ENCODE results near the gene RARB.

RARB gene

DNA sequence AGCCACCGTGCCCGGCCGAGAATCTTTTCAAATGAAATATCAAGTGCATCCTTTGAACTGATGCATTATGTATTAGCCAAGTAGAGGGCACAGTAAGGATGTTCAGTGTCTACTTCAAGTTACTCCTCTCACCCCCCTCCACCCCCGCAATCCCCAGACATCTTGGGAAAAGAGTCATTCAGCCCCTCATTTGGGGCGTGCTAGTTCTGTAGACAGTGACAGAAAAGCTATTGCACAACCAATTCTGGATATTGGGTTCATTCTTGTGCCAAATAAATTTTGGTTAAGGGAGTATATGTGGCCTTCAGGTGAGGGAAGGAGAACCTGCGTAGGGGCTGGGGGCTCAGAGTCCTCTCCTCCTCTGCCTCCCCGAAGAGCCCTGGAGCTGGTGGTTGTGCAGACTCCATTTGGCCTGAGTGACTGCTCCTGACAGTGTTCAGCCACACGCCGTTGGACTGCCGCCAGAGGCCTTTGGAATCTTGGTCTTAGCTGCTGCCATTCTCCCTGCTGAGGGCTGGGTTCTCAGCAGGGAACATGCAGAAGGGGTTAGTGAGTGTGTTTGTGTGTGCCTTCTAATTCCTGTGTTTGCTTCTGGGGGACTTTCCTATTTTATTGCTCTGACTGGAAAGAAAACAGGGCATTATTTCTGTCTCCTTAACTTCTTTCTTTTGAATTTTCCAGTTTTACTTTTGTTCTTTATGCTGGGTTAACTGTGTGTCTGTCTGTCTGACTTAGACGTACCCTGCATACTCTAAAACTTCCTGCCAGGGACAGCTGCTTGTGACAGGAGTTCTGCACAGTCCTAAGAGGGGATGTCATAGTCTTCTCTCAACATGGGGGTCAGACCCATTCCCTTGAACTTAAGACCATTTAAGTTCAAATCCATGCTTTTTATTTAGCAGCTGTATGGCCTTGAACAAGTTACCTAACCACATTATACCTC, 21.0 kb downstream of the RARB start:
- no peak for DNase-seq

DNA sequence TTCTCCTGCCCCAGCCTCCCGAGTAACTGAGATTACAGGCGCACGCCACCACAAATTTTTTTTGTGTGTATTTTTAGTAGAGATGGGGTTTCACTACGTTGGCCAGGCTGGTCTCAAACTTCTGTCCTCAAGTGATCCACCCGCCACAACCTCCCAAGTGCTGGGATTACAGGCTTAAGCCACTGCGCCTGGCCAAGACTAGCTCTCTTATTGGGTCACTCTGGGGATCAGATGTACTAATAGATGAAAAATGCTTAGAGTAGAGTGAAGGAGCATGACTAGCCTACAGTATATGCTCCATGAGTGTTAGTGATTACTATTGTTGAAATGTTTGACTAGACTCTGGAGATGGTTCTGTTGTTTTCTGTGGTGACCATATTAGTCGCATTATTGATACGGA, 21.8 kb downstream of the RARB start:
- DNase-seq = no peak

DNA sequence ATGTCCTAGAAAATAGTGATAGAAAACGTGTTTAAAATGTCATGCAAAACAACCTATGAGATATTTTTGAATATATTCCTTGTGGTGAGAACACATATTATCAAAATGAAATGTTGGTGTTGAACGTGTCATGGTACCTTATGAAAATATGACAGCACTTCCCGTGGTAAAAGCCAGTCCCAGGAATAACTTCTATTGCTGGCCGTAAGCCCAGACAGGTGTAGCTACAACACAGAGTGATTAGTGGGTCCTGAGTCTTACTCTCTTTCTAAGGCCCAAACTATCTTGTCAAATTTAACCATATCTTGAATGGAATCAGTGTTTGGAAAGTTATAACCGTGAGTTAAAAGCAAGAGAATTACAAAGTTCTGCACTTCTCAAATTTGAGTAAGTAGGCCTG, 24.1 kb downstream of the RARB start:
- no peak for DNase-seq

DNA sequence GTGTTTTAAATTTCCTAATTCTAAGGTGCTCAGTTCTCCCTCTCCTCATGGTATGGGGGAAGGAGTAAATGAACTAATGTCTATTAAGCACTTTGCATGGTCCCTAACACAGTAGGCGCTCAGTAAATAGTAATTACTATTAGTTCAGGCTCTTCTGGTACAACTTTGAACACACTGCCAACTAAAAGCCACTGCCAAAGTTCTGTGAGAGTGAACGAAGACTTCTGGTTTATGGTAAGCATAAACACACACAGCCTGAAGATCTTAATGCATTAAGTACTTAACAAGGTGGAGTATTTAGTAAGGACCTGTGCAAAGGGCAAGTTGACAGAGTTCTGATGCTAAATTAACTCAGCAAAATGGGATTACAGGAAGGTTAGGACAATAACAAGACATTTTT, 24.7 kb downstream of the RARB start:
- DNase-seq = no peak

DNA sequence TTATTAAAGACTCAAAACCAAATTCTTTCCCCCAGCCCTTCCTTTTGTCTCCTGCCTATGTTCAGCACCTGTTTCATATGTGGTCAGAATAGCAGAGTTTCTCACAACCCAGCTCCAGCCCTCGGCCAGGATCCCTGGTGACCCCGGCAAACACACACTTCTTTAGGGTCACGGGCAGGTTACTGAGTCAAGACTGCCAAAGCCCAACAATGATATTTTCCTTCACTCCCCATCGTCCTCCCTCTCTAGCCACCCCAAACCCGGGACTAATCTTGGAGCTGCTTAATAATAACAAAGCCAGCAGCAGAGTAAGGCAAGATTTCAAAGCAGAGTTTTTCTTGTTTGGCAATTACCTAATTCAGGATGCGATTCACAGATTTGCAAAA, 25.5 kb downstream of the RARB start:
- no peak for DNase-seq

DNA sequence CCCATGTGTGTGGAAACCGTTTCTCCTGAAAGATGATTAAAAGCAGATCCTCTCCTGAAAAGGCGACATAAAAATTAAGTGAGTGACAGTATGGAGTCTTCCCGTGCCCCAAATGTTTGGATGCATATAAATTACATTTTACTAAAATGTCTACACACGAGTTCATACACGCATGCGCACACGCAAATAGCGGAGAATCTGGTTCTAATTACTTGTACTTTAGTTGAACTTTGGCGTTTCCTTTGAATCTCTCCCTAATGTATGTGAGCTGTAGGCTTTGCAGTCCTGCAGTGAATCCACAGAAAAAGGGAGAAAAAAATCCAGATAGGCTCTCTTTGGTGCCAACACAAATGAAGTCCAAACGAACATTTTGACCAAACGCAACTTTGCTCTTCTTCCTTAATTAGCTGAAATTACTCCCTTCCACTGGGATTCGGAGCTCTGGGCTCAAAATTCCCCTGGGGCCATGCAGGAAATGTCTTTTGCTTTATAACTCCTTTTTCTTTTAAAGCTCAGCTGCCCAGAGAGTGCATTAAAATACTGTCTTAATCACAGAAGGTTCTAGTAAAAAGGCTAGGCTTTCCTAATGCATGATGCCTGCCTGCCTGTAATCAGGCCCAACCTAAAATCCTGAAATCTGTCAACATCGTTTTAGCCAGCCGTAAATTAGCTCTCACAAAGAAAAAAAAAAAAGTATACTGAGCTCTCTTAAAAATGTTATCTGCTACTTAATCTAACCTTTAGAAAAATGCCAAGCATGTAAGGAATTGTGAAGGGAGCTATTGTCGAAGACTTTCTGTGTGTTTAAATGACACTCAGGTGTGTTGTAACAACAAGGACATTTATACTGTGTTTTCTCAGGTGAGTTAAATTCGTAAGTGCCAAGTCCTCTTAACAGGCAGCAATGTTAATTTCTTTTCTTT, 26.2 kb downstream of the RARB start:
- no peak for DNase-seq

DNA sequence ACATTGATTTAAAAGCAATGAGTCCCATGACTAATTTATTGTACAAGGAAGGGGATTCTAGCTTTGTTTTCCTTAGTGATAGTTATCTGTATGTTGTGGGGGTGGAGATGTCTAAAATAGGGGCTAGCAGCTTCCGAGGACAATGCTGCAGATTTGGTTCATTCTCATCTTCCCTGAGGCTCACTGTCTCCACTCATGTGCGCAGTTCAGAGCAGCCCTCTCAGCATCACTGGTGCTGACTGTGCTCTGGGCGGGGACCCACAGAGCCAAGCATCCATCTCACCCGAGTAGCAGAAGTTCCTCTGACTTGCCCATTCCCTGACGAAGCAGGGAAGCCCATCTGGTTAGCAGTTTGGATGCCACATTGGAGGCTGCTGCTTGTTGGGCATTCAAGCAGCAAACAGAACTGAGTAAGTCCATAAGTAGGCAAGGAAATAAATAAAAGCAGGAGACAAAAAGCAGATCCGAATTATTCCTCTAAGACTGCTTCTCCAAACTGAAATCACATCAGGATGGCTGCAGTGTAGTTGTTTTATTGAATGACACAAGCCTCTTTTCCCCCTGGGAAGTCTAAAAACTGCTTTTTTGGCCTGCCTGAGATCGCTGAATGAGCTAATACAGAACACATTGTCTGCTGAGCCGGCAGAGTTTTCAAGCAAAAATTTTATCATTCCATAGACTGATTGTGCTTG, 27.5 kb downstream of the RARB start:
- DNase-seq = no peak

DNA sequence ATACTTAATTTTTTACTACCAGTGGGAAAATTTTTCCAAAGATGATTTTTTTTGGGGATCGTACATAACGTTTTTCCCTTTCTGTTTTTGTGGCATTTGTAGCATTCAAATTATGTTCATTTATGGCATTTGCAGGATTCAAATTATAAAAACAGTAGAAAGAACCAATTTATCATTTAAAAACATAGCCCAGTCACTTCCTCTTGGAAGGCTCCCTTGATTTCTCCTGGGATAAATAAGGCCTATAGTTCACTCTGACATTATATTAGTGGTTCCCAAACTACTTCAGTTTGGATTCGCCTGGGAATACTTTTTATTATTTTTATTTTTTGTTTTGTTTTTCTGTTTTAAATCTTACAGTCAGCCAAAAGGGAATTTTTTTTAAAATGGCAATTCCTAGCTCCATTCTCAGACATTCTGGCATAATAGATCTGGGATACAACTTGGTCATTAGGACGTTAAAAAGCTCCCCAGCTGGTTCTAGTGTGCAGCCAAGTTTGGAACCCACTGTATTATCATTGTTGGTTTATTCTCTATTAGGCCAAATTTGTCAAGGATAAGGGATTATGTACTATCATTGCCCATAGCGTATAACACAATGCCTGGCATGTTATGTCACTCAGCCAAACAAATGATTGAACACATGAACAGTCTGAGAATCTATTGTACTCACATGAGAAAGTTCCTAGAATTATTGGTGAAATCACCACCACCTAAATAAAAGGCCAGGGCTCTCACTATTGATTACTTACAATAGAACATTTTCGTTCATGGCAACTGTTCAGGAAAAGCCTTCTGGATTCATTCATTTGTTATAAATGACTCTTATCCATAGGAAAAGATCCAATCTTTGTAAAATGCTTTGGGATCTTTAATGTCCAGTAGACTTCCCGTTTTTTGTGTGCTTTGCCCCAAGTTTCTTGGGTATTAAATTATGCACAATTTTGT, 28.9 kb downstream of the RARB start:
- no peak for DNase-seq

DNA sequence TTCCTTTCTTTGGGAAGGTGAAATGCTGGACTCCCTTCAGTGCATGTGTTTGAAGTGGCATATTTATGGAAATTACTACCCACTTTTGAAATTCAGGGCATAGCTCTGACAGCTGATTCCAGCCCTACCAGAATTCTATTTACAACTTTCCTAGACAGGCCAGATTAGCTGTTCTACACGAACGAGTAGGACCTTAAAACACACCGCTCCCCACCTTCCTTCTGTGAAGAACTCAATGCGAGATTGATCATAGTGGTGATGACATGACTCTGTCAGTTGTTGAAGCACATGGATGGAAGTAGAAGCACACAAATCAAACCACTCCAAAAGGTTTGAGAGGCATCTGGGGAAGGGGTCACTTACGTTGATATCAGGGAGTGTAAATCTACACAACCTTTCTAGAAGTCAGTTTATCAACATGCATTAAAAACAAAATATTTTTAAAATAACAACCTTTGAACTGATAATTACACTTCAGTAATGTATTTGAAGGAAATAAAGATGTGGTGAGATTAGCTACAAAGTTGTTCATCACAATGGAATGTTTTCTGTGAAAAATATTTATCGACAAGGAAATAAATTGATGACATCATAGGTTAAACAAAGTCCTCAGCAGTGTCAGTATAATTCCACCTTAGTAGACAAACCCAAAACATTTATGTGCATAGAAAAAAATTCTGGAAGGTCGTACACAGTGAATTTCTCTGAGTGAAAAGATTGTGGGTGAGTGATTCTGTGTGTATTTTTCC, 29.8 kb downstream of the RARB start:
- DNase-seq = no peak

DNA sequence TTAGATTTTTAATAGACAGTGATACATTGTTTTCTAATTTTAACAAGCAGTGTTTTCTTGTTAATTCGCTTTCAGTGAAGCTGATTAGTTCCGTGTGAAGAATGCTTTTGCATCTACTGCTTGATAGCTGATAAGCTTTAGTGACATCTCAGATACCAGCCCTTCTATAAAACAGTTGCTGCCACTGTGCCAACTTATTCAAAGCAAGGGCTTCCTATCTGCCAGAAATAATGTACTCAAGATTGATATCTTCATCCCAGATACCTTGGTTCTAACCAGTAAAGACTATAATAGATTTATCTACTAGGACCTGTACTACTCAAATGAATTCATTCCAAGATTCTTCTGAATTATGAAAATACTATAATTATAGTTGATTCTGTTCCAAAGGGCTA, 30.4 kb downstream of the RARB start:
- DNase-seq = no peak

DNA sequence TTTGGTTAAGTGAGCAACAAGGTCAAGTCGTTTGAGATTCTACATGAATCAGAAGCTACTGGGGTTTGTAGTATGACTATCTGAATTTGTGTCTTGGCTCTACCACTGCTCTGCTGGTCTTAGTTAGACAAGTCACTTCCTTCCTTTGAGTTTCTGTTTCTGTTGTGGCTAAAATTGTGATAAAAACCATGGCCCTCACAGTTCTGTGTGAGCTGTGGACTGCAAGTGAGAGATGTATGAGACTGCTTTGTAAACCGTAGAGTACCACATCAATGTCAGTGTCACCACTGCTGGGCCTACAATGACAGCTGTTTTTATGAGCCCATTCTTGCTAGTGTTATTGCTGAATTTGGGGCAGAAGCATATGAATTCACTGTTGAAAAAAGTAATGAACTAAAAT, 32.7 kb downstream of the RARB start:
- DNase-seq = no peak

DNA sequence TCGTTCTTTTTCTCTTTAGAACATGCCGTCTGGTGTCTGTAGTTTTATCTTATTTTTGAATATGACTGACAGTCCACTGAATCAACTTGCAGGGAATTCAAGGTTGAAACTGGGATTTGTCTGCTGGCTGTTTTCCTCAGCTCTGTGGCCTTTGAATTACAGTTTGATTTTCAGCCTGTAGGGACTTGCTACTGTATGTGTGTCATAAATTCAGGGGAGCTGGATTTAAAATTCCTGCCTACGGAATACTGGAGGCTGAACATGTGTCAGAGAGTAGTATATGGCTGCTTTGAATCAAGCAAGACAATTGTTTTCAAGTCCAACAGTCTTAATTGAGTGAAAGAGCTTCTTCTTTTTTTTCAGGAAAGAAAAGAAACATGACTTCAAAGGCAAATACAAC, 33.9 kb downstream of the RARB start:
- no peak for DNase-seq

DNA sequence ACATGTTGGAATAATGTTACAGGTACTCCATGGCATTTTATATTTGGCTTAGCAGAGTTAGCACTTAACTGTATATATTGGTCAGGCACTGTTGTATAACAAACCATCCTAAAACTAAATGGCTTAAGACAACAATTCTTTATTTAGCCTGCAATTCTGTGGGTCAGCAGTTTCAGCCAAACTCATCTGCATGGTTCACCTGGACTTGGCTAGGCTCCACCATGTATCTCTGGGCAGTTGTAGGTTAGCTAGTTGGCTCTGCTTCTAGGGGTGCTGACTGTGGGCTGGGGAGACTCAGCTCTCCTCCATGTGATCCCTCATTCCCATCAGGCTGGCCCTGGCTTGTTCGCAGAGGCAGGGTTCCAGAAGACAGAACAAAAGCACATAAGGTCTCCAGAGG, 34.4 kb downstream of the RARB start:
- no peak for DNase-seq

DNA sequence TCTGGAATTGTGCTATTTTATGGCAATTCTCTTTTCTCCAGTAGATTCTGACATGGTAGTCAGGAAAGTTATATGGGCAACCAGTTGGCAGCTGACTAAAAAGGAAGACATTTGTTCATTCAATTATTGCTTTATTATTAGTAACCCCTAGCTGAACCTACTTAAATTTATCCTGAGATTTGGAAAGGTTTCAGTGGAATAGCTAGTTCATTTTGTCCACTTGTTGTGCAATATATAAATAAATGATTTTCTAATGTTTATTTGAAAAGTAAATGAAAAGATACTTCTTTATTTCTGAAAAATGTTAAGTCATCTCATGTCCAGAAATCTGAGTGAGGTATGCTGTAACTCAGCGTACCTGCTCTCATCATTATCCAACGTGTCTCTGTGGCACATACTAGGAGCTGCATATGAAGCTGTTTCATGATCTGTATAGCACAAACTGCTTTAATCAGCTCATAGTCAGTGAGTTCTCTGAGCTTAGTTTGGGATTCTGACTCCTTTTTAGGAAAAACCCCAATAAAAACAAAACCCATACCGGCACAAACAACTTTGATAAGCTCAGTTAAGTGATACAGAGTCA, 35.9 kb downstream of the RARB start:
- DNase-seq = no peak

DNA sequence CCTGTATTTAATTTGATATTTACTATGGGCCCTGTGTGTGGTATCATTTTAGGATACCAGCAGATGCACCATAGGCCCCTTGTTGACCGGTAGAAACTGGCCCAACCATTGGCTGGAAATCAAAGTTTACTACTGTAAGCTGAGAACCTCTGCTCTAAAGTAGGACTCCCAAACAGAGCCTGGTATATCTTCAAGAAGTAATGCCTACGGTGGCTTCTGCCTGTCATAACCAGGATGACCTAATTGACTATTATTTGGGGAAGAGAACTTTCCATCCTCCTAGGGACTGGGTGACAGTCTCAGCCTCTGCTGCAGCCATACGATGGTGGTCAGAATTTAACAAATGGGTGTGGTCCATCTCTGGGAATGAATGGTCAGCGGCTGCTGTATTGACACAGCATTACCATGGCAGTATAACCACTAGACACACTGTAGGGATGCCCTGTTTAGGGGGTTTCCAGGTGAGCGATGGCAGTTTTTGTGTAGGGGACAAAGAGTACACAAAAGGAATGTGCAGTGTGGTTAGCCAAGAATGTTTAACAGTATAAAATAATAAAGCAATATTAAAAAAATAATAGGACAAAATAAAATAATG, 37.3 kb downstream of the RARB start:
- DNase-seq = no peak

DNA sequence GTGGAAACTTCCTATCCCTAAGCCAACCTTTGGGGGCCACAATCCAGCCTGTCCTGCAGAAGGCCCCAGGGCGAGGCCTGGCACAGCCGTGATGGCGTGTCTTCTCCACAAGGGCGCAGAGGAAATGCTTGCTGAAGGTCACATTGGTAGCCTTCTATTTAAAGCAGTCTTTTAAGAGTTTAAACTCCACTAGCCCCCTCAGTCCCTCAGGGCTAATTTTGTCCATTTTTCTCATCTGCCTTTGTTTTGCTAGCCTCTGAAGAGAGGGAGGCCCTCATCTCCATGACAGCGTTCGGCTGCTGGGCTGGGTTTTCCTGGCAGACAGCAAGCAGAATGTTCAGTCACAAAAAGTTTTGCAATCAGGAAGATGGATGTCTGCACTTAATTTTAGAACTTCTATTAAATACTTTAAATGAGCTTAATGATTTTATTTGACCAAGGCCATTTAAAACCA, 40.8 kb downstream of the RARB start:
- DNase-seq = no peak

DNA sequence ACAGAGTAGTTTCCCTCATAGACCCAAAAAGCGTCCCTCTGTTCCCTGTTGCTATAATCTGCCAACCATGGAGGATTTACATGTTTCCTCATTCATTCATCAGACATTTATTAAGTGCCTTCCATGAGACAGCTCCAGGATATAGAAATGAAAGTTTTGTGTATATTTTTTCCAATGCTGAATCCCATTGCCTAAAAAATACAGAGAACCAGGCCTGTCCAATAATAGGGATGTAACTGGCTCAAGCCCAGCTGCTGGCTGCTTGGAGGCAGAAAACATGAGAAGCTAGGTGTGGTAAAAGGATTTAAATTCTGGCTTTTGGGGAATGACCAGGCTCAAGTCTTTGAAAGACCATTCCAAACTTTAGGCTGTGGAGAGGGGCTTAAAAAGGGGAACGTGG, 41.5 kb downstream of the RARB start:
- DNase-seq = no peak

DNA sequence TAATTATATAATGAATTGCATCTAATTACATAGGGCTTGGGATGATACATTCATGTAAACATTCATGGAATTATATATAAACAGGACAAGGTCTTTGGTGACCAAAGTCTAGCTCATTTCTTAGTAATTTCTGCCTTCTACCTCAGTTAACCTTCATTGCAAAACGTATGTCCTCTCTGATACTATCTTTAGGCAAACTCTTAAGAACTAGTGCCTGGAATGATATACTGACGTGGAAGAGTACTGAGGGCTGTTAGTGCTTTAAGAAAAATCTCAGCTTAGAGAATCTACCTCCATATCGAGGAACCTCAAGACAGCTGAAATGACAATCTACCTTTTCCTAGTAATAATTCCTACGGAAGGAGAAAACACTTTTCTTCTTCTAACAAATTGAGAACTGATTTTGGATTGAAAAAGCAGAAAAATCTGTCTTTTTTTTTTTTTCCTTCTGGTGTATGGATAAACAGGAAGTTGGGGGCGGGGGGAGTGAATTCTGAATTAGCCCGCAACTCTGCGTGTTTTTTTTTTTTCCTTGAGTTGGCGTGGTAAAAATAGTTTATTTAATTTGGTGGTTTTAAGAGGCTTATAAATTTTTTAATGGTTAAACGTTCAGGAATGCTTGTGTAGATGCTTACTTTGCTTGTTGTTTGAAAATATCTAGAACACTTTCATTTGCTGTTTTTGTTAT, 43.2 kb downstream of the RARB start:
- no peak for DNase-seq

DNA sequence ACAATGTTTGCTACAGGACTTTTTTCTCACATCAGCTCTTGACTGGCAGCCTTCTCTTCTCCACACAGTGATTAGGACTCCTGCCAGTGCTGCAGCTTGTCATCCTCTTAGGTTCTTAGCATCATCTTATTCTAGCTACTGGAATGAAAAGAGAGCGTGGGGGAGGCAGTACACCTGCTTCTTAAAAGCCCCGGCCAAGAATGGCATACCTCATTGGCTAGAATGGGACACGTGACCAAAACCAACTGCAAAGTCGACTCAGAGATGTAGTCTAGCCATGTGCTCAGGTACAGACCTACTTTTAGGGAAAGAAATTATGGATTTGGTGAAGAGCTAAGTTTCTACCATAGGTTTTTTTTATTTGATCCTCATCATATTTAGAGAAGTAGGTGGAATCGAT, 44.1 kb downstream of the RARB start:
- no peak for DNase-seq

DNA sequence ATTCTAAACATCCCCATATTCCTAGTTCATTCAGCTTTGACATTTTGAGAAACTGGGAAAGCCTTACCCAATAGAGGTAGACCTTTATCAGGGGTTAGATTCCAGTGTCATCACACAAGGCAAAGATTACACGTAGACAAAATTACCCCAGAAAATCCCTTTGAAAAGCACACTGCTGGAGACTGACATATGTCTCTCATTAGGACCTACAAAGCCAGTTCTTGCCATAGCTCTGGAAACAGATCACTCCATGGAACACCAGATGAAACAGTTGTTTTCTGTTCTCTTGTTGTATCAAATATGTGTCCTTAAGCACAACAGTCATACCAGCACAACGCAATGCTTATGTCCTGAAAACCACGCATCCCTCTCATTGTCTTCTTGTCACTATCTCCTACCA, 44.7 kb downstream of the RARB start:
- no peak for DNase-seq

Data from NCI-H1105 (cell line).